MCF 10A (cell line): ENCODE results near the gene GJC1. TPM values are rescaled to one million over a fixed set of nuclear protein-coding genes. Genes with fewer than 3 reads are reported as not detected.

Experiments
- BruUV-seq: library from RNA; stranded (reverse); fragments of 400-500 nt; replicated peaks from 2 replicates; lab custom pipeline; 2021; lab: Mats Ljungman, UMichigan
- CTCF ChIA-PET: fragments of 300-600 bp; sonication (Branson Sonifier 250); formaldehyde crosslinking; extraction: SDS; loops from one replicate; lab custom pipeline; 2021; ENCODE audit warnings: antibody characterized with exemption, inconsistent platforms; lab: Yijun Ruan, JAX
- POLR2A ChIA-PET: fragments of 300-600, 350-650 bp; sonication (Branson Sonifier 250); formaldehyde crosslinking; extraction: SDS; loops from one replicate; lab custom pipeline; 2020; ENCODE audit warnings: antibody characterized with exemption, inconsistent platforms; lab: Yijun Ruan, JAX
- DNase-seq: peaks from one replicate; pipeline ENCODE4 v3.0.0-alpha.2; 2018; ENCODE audit not compliant: unreplicated experiment
- H3K27ac Mint-ChIP-seq: one replicate; pipeline ENCODE4 v1.8.0; 2022; ENCODE audit warnings: mild to moderate bottlenecking, low read depth, mixed read lengths; ENCODE audit not compliant: unreplicated experiment
- H3K27me3 Mint-ChIP-seq: one replicate; pipeline ENCODE4 v1.8.0; 2022; ENCODE audit warnings: mixed read lengths; ENCODE audit not compliant: insufficient read depth, unreplicated experiment
- H3K36me3 Mint-ChIP-seq: one replicate; pipeline ENCODE4 v1.8.0; 2022; ENCODE audit warnings: mild to moderate bottlenecking, moderate library complexity, mixed read lengths; ENCODE audit not compliant: insufficient read depth, unreplicated experiment
- H3K4me1 Mint-ChIP-seq: one replicate; pipeline ENCODE4 v1.8.0; 2022; ENCODE audit warnings: mixed read lengths; ENCODE audit not compliant: insufficient read depth, unreplicated experiment
- H3K4me3 Mint-ChIP-seq: one replicate; pipeline ENCODE4 v1.8.0; 2022; ENCODE audit warnings: mild to moderate bottlenecking, moderate library complexity, mixed read lengths; ENCODE audit not compliant: unreplicated experiment
- H3K9me3 Mint-ChIP-seq: one replicate; pipeline ENCODE4 v1.8.0; 2022; ENCODE audit warnings: mixed read lengths; ENCODE audit not compliant: unreplicated experiment
- CTCF ChIP-seq: fragments of 200-600 bp; IDR thresholded peaks from one replicate; pipeline ENCODE4 v1.8.0; 2022; ENCODE audit warnings: antibody characterized with exemption, mild to moderate bottlenecking; ENCODE audit not compliant: unreplicated experiment
- intact Hi-C: fragments of 100-400 bp; cut with micrococcal nuclease; formaldehyde crosslinking; loops from 2 replicates; pipeline ENCODE4 v1.14.1; 2022
- total RNA-seq: library from RNA; stranded (reverse); gene quantifications from 2 replicates; pipeline ENCODE4 v1.2.3, GENCODE V29; 2022

The GJC1 gene
- total RNA-seq, 1 experiment from 2014 or later: 6.9 TPM

- TF ChIP-seq CTCF: peak; percentile 99
These were observed 55.6 kb downstream of the GJC1 start for GRCh38 chr17:44774271-44775135.

GRCh38 chr17:44773140-44773539 is 56.9 kb downstream of the GJC1 start:
- intact Hi-C loops: no loop called here
- peaks cover 4% of the 10 kb centered on the region for H3K4me1 Mint-ChIP-seq
- POLR2A ChIA-PET: interaction anchor here (0.6 to 0.8 kb wide), 2 partner anchors 91 to 1695 kb away, joined by 3 read pairs; no protein-coding TSS in a partner anchor
- no peaks in the 10 kb centered on the region for H3K9me3 Mint-ChIP-seq
- no peak for DNase-seq
- no peak overlapping the region for H3K4me3 Mint-ChIP-seq
- H3K36me3 Mint-ChIP-seq: peaks cover 6% of the 10 kb centered on the region
- no peak for TF ChIP-seq CTCF
- H3K27ac Mint-ChIP-seq: no peak overlapping the region
- no TSS peak for BruUV-seq
- CTCF ChIA-PET: interaction anchor here (0.7 to 9.4 kb wide), 3 partner anchors 47 to 105 kb away, joined by 3 to 233 read pairs (median 4); no protein-coding TSS in a partner anchor
- H3K27me3 Mint-ChIP-seq: peaks cover 13% of the 10 kb centered on the region

More at GRCh38 chr17:44774271-44775135, 55.6 kb downstream of the GJC1 start:
- Mint-ChIP-seq H3K27me3 (peaks cover 13% of the 10 kb centered on the region), H3K9me3 (no peaks in the 10 kb centered on the region), H3K36me3 (peaks cover 6% of the 10 kb centered on the region), H3K27ac (no peak overlapping the region), H3K4me3 (peak overlapping the region; percentile 84), H3K4me1 (peaks cover 8% of the 10 kb centered on the region)
- ChIA-PET CTCF (interaction anchor here (0.6 to 9.4 kb wide), 17 partner anchors 11 to 346 kb away, joined by 3 to 233 read pairs (median 5); no protein-coding TSS in a partner anchor), POLR2A (interaction anchor here (1.3 to 1.9 kb wide), 6 partner anchors 56 to 240 kb away, joined by 3 to 11 read pairs (median 8); partner anchors contain the start of gene EFTUD2)
- BruUV-seq: no TSS peak
- peak; percentile 89 for DNase-seq
- intact Hi-C loops: loop anchor here (1.0 kb wide), 4 partner anchors 91 to 359 kb away; no protein-coding TSS in a partner anchor

GRCh38 chr17:44772308-44773045 is 57.6 kb downstream of the GJC1 start:
- Mint-ChIP-seq H3K4me1 (peaks cover 4% of the 10 kb centered on the region), H3K27me3 (peaks cover 13% of the 10 kb centered on the region), H3K36me3 (peaks cover 6% of the 10 kb centered on the region), H3K27ac (no peak overlapping the region), H3K4me3 (no peak overlapping the region), H3K9me3 (no peaks in the 10 kb centered on the region)
- TF ChIP-seq CTCF: no peak
- no peak for DNase-seq
- no TSS peak for BruUV-seq
- intact Hi-C loops: no loop called here
- ChIA-PET CTCF (interaction anchor here (0.6 to 9.4 kb wide), 4 partner anchors 9 to 247 kb away, joined by 3 to 233 read pairs (median 4); no protein-coding TSS in a partner anchor), POLR2A (interaction anchor here (0.6 to 0.9 kb wide), 3 partner anchors 37 to 1694 kb away, joined by 3 to 6 read pairs (median 3); no protein-coding TSS in a partner anchor)
